ENCODE results near the gene CAMTA1.

CAMTA1 gene

GRCh38 chr1:7454052-7454815, 669.0 kb downstream of the CAMTA1 start:
- DNase-seq = no peak

GRCh38 chr1:7454895-7455784, 669.9 kb downstream of the CAMTA1 start:
- DNase-seq = no peak

- DNase-seq = no peak
Observed at GRCh38 chr1:7455796-7456721, 670.8 kb downstream of the CAMTA1 start.

- DNase-seq = no peak
Observed at GRCh38 chr1:7456722-7457082, 671.4 kb downstream of the CAMTA1 start.

- no peak for DNase-seq
Observed at GRCh38 chr1:7457811-7458210, 672.6 kb downstream of the CAMTA1 start.

GRCh38 chr1:7458946-7459345, 673.7 kb downstream of the CAMTA1 start:
- no peak for DNase-seq

- no peak for DNase-seq
Observed at GRCh38 chr1:7459914-7460313, 674.7 kb downstream of the CAMTA1 start.

- DNase-seq = no peak
Observed at GRCh38 chr1:7460807-7461206, 675.6 kb downstream of the CAMTA1 start.

GRCh38 chr1:7462617-7463016, 677.4 kb downstream of the CAMTA1 start:
- DNase-seq = no peak

- no peak for DNase-seq
Observed at GRCh38 chr1:7463526-7463925, 678.3 kb downstream of the CAMTA1 start.

GRCh38 chr1:7464736-7465135, 679.5 kb downstream of the CAMTA1 start:
- DNase-seq = no peak

- DNase-seq = no peak
Observed at GRCh38 chr1:7467476-7468175, 682.4 kb downstream of the CAMTA1 start.

- DNase-seq = no peak
Observed at GRCh38 chr1:7468248-7468647, 683.0 kb downstream of the CAMTA1 start.

GRCh38 chr1:7469255-7469938, 684.1 kb downstream of the CAMTA1 start:
- DNase-seq = no peak

- DNase-seq = no peak
Observed at GRCh38 chr1:7470904-7471638, 685.8 kb downstream of the CAMTA1 start.

- DNase-seq = no peak
Observed at GRCh38 chr1:7471836-7472235, 686.6 kb downstream of the CAMTA1 start.

- DNase-seq = no peak
Observed at GRCh38 chr1:7473223-7474142, 688.2 kb downstream of the CAMTA1 start.

GRCh38 chr1:7474143-7474490, 688.9 kb downstream of the CAMTA1 start:
- no peak for DNase-seq

GRCh38 chr1:7474786-7475502, 689.7 kb downstream of the CAMTA1 start:
- DNase-seq = no peak
